Fibroblast of villous mesenchyme (primary cell): ENCODE results near the gene FGF10. TPM values are rescaled to one million over a fixed set of nuclear protein-coding genes. Genes with fewer than 3 reads are reported as not detected.
A peak's percentile ranks its signal among the peaks of the same experiment; 100 is the strongest.

ENCODE experiments used
- DNase-seq: peaks from one replicate; pipeline ENCODE4 v3.0.0-alpha.2; 2010; ENCODE audit warnings: low read depth
- H3K4me3 ChIP-seq: 2 replicates; pipeline ENCODE4 v1.5.1; 2011; ENCODE audit warnings: low read depth, mild to moderate bottlenecking, low read length
- total RNA-seq: library from RNA; depleted of rRNA; stranded (reverse); fragments of >200 nt; gene quantifications from 2 replicates; pipeline ENCODE4 v1.2.3, GENCODE V29; 2012
- TF ChIP-seq, protein P1 (sequence below): IDR thresholded peaks from 2 replicates; pipeline ENCODE4 v1.5.1; 2012; ENCODE audit warnings: low read depth, mild to moderate bottlenecking, low read length; ENCODE audit not compliant: insufficient read depth

The FGF10 gene
- total RNA-seq, 1 donor, result not detected

DNA sequence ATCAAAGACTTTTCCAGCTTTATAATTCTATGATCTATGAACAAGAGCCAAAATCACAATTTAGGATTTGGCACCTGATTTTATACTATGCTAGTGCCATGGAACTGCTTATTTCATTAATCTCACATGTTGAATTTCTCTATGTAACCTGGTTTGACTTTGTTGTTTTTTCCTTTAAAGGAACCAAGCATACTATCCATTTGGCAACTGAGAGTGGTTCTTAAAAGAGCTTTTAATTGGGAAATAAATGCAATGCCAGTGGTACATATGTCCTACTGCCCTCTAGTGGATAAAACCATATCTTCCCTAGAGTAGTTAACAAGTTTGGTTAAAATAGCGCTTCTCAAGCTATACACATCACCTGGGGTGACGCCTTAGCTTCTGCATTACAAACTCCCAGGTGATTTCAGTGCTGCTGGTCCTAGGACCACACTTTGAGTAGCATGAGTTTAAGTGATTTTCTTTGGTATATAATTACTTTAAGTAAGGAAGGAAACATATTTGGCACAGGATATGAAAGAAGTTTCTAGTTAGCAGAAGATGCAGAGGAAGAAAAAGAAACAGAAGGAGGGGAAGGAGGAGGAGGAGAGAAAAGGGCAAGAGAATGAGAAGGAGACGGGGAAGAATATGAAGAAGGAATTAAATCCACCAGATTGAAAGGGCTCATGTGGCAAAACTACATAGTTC is 56.8 kb downstream of the FGF10 start:
- peak; percentile 52 for DNase-seq
- TF ChIP-seq, protein P1, sequence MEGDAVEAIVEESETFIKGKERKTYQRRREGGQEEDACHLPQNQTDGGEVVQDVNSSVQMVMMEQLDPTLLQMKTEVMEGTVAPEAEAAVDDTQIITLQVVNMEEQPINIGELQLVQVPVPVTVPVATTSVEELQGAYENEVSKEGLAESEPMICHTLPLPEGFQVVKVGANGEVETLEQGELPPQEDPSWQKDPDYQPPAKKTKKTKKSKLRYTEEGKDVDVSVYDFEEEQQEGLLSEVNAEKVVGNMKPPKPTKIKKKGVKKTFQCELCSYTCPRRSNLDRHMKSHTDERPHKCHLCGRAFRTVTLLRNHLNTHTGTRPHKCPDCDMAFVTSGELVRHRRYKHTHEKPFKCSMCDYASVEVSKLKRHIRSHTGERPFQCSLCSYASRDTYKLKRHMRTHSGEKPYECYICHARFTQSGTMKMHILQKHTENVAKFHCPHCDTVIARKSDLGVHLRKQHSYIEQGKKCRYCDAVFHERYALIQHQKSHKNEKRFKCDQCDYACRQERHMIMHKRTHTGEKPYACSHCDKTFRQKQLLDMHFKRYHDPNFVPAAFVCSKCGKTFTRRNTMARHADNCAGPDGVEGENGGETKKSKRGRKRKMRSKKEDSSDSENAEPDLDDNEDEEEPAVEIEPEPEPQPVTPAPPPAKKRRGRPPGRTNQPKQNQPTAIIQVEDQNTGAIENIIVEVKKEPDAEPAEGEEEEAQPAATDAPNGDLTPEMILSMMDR, result peak; percentile 65
- no peak overlapping the region for H3K4me3 ChIP-seq

DNA sequence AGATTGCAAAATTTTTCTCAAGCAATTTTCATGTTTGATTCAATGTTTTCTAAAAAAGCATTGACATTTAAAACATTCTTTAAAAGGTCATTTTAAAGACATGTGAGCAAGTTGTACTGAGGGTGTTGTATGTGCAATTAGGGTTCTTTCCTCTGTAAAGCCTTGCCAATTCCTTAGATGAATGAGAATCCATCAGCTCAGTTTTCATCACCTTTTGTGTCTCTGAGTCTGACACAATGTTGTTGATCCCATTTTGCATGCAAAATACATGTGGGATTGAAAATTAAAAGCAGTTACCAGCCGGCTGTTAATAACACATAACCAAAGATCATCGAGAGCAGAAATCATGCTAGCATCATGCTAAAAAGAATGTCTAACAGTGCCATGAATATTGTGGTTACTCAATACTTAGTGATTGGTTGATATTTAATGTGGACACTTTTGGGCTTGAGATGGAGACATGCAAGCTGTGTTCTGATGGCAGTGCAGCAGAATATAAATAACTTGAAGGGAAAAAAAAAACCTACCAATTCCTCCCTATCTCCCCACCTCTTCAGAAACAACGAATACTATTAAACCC is 57.7 kb downstream of the FGF10 start:
- DNase-seq, result no peak
- no peak overlapping the region for H3K4me3 ChIP-seq
- TF ChIP-seq, protein P1, result no peak

DNA sequence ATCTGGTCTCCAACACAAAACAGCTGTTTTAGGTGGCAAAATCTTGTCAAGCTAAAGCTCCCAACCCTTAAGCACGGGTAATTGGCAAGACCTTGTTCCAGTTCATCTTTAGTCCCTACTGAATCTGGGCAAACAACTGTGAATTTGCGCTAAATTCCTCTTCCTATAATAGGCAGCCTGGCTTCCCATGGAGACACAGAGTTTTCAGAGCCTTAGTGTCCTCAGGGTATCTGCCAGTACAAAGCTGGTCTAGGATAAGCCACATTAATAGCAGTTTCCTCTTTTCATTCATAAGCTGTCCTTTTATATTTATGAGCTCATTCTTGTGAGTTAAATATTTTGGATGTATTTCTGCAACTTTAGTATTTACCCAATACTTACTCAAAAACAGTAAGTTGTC is 59.5 kb downstream of the FGF10 start:
- TF ChIP-seq, protein P1, result no peak
- no peak for DNase-seq
- no peak overlapping the region for H3K4me3 ChIP-seq

DNA sequence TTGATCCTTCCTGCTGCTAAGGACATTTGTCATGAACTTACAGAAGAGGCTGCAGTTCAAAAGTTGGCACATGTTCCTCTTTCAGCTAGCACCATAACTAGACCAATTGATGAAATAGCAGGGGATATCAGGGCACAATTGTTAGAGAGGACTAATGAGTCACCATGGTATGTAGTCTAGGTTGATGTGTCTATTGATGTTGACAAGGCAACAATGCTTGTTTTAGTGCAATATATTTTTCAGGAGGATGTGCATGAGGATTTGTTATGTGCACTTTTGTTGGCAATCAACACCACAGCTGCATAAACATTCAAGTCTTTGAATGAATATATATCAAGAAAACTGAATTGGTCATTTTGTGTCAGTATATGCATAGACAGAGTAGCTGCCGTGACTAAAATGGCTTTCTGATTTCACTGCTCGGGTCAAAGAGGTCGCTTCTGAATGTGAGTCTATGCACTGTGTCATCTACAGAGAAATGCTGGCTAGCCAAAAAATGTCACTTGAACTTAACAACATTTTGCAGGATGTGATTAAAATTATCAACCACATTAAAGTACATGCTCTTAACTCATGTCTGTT is 68.0 kb downstream of the FGF10 start:
- no peak overlapping the region for H3K4me3 ChIP-seq
- TF ChIP-seq, protein P1, result no peak
- no peak for DNase-seq

DNA sequence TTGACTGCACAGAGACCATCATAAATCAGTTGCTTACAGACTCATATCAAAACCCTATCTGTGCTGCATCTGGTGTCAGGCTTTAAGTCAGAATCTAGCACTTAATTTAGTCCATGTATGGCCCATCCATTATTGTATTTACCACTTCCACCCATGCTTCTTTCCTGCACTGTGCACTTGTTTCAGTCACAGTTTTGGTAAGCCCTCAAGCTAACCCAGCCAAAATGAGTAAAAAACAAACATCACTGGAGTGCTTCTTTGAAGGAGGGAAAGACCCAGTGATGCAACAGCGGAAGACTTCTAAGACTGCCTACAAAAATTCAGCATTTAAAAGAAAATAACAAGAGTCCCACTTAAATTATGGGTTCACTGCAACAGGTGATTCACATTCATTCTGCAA is 69.0 kb downstream of the FGF10 start:
- TF ChIP-seq, protein P1, result no peak
- no peak overlapping the region for H3K4me3 ChIP-seq
- no peak for DNase-seq

DNA sequence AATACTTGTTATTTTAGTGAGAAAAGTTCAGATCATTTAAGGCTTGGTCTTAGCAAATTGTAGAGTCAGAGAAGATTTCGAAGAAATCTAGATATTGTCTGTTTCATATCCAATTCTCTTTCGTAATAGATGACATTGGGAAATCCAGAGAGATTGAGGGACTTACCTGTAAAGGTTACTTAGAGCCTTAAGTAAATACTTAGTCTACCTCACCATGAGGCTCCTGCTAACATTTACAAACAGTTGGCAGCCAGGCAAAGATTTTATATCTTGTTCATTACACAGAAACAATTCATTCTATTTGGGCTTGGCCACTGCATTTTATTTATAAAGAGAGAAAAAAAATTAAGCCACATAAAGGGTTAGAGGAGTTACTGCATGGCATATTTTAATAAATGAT is 70.3 kb downstream of the FGF10 start:
- H3K4me3 ChIP-seq, result no peak overlapping the region
- no peak for DNase-seq
- TF ChIP-seq, protein P1, result no peak
